Measurements from ENCODE around the gene AP1M1. TPM values are rescaled to one million over a fixed set of nuclear protein-coding genes. Genes with fewer than 3 reads are reported as not detected.

The AP1M1 gene
- total and polyA plus RNA-seq, 2 of the 4 experiments (the other 2 are of a cell fraction) = 85.1 to 99.1 TPM

GRCh38 chr19:16201011-16201391 is 3.3 kb downstream of the AP1M1 start:
- no peak overlapping the region for H2AK9ac ChIP-seq (replicated peaks; ENCODE audit: low read depth, low read length, poor library complexity)
- no peak overlapping the region for H3K56ac ChIP-seq (ENCODE audit: extremely low read depth, insufficient read depth, low read length)
- H3K9ac ChIP-seq (ENCODE audit: low read depth, low read length) = no peak overlapping the region
- no peak overlapping the region for H3K27ac ChIP-seq (ENCODE audit: insufficient read depth, low read length)
- no peak for ATAC-seq (ENCODE audit: low read depth)
- no peak overlapping the region for H2BK5ac ChIP-seq (ENCODE audit: low read depth, low read length, poor library complexity, severe bottlenecking)
- no TSS peak for BruUV-seq (replicated peaks)
- H3K4me1 ChIP-seq (ENCODE audit: control insufficient read depth, insufficient read depth, low read length) = peaks cover 11% of the 10 kb centered on the region
- no peak overlapping the region for H4K91ac ChIP-seq (ENCODE audit: insufficient read depth, low read depth, low read length)
- ChIA-PET CTCF (no interaction called here), POLR2A (ENCODE audit: unreplicated experiment) (no interaction called here)
- no peak for DNase-seq
- no peak overlapping the region; the same call in 1 of the 2 replicates for H2AK5ac ChIP-seq (ENCODE audit: low read depth, low read length)
- no peak for TF ChIP-seq BHLHE40 (IDR thresholded peaks at IDR 0.05; ENCODE audit: low read depth, low read length)
- TF ChIP-seq RFX5 (IDR thresholded peaks at IDR 0.05; ENCODE audit: low read depth, low read length) = no peak
- no peak for TF ChIP-seq MAFK (IDR thresholded peaks at IDR 0.05; ENCODE audit: low read depth, low read length)
- no peak for TF ChIP-seq CTCF (conservative IDR thresholded peaks at IDR 0.05; ENCODE audit: low read depth, low read length)
- no peak for TF ChIP-seq CHD1 (IDR thresholded peaks at IDR 0.05; ENCODE audit: low read depth, low read length)
- TF ChIP-seq RAD21 (IDR thresholded peaks at IDR 0.05; ENCODE audit: low read length) = no peak
- no peak for TF ChIP-seq NFE2L2 (IDR thresholded peaks at IDR 0.05; ENCODE audit: low read depth, low read length)
- TF ChIP-seq CEBPB (IDR thresholded peaks at IDR 0.05; ENCODE audit: low read depth, low read length) = no peak
- TF ChIP-seq POLR2A (IDR thresholded peaks at IDR 0.05; ENCODE audit: low read depth, low read length) = no peak
- no peak for TF ChIP-seq USF2 (IDR thresholded peaks at IDR 0.05; ENCODE audit: low read depth, low read length)
- no peak for TF ChIP-seq ELK1 (IDR thresholded peaks at IDR 0.05; ENCODE audit: borderline replicate concordance, low read depth, low read length)
- no peak for TF ChIP-seq RCOR1 (IDR thresholded peaks at IDR 0.05; ENCODE audit: insufficient replicate concordance, low read length)
- no peak for TF ChIP-seq SMC3 (IDR thresholded peaks at IDR 0.05; ENCODE audit: low read depth, low read length)
- TF ChIP-seq FOS (IDR thresholded peaks at IDR 0.05; ENCODE audit: low read depth, low read length) = no peak
- no peak for TF ChIP-seq MXI1 (IDR thresholded peaks at IDR 0.05; ENCODE audit: borderline replicate concordance, low read depth, low read length)
- TF ChIP-seq MAZ (IDR thresholded peaks at IDR 0.05; ENCODE audit: borderline replicate concordance, low read depth, low read length) = no peak
- peaks cover 24% of the 10 kb centered on the region for H3K9me1 ChIP-seq (ENCODE audit: insufficient read depth, low read length)
- H3K4me2 ChIP-seq (ENCODE audit: low read depth, low read length) = no peak overlapping the region
- dilution Hi-C loops (cut with HindIII; ENCODE audit: low sequenced_read_pairs, unreplicated experiment) (no loop called here), intact Hi-C loops (cut with micrococcal nuclease) (no loop called here), in situ Hi-C loops (cut with MboI; ENCODE audit: low sequenced_read_pairs) (no loop called here)
- peaks cover 24 to 66% of the 10 kb centered on the region in 2 experiments for H3K79me1 ChIP-seq (ENCODE audit: low read depth in 1 of 2, low read length in 2 of 2)
- H3K18ac ChIP-seq (ENCODE audit: low read depth, low read length) = no peak overlapping the region
- H2BK15ac ChIP-seq (ENCODE audit: low read depth, low read length) = no peak overlapping the region
- no peak overlapping the region for H3K14ac ChIP-seq (replicated peaks; ENCODE audit: low read depth, low read length)
- no peak overlapping the region for H4K5ac ChIP-seq (ENCODE audit: low read depth, low read length)
- H4K20me1 ChIP-seq (ENCODE audit: insufficient read depth, low read length) = peaks cover 51% of the 10 kb centered on the region
- H3K27me3 ChIP-seq (ENCODE audit: control insufficient read depth, insufficient read depth, low read length) = no peaks in the 10 kb centered on the region
- no peaks in the 10 kb centered on the region for H3K9me3 ChIP-seq (ENCODE audit: control insufficient read depth, insufficient read depth, low read length)
- no peak overlapping the region for H4K8ac ChIP-seq (ENCODE audit: low read depth in 2 of 2, low read length in 2 of 2)
- H3K4ac ChIP-seq (ENCODE audit: low read depth, low read length) = no peak overlapping the region
- H3K4me3 ChIP-seq (ENCODE audit: insufficient read depth, low read depth, low read length) = no peak overlapping the region
- no peak overlapping the region for H2BK120ac ChIP-seq (ENCODE audit: low read depth, low read length)
- peaks cover 46% of the 10 kb centered on the region for H3K36me3 ChIP-seq (ENCODE audit: control insufficient read depth, insufficient read depth, low read length)
- 100% methylated on average over 2 of the region's 4 CpGs; no CpG with 5 or more reads in 1 of the 2 experiments for WGBS, 2 experiments (ENCODE audit: extremely low coverage in 2 of 2, insufficient read length in 1 of 2)
- no peak overlapping the region for H2AFZ ChIP-seq (replicated peaks; ENCODE audit: low read length, poor library complexity)
- no peak overlapping the region for H3K23ac ChIP-seq (ENCODE audit: low read depth, low read length)
- H2BK20ac ChIP-seq (ENCODE audit: low read depth, low read length) = no peak overlapping the region

Measured in IMR-90 (cell line).